ENCODE results near the gene MRPS7.

The MRPS7 gene

DNA sequence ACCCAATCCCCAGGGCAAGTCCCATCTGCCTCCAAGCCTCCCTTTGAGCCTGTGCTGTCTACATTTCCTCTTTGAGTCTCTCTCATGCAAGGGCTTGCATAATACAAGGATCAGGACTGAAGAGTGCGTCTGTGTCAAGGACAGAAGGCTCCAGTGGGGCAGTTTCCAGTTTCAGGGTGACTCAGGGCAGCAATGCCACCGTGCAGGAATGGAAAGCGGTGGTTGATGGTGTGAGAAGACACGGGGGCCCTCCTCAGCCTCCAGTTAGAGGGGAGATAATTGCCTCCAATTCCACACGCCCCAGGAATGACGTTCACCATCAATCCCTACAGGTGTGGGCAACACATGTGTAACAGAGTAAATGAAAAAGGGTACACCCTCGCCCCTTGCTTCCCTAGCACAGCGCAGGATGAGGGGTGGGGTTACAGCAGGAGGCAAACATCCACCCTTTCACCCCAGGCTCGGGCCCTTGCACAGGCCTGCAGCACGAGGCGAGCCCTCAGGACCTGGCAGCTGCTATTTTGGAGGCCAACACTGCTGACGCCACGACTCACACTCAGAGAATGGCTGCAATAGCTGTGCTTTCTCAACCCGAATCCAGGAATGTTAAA lies 52.4 kb downstream of the MRPS7 start:
- no peaks in the 10 kb centered on the region for H3K9me3 ChIP-seq (ENCODE audit: insufficient read depth, low read length)
- no peak for TF ChIP-seq EZH2phosphoT487 (conservative IDR thresholded peaks at IDR 0.05; ENCODE audit: low read length)
- TF ChIP-seq, protein P1, sequence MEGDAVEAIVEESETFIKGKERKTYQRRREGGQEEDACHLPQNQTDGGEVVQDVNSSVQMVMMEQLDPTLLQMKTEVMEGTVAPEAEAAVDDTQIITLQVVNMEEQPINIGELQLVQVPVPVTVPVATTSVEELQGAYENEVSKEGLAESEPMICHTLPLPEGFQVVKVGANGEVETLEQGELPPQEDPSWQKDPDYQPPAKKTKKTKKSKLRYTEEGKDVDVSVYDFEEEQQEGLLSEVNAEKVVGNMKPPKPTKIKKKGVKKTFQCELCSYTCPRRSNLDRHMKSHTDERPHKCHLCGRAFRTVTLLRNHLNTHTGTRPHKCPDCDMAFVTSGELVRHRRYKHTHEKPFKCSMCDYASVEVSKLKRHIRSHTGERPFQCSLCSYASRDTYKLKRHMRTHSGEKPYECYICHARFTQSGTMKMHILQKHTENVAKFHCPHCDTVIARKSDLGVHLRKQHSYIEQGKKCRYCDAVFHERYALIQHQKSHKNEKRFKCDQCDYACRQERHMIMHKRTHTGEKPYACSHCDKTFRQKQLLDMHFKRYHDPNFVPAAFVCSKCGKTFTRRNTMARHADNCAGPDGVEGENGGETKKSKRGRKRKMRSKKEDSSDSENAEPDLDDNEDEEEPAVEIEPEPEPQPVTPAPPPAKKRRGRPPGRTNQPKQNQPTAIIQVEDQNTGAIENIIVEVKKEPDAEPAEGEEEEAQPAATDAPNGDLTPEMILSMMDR (IDR thresholded peaks at IDR 0.05; ENCODE audit: insufficient read depth, low read length, poor library complexity, severe bottlenecking) = no peak
- peaks cover 5% of the 10 kb centered on the region; the same call in 1 of the 2 replicates for H3K79me2 ChIP-seq (ENCODE audit: insufficient read depth, low read length)
- no peak overlapping the region for H3K4me3 ChIP-seq (ENCODE audit: insufficient read depth, low read length, poor library complexity, severe bottlenecking)
- no peaks in the 10 kb centered on the region for H3K9me2 ChIP-seq (replicated peaks; ENCODE audit: insufficient read depth, low read length)
- H3K27me3 ChIP-seq (ENCODE audit: low read length) = no peaks in the 10 kb centered on the region
- H3F3A ChIP-seq (ENCODE audit: insufficient read depth) = 0 out of 2 replicates have a peak, but pooled peaks cover 13% of the 10 kb centered on the region
- no peak overlapping the region for H3K4me2 ChIP-seq (ENCODE audit: low read depth, low read length, poor library complexity, severe bottlenecking)
- H4K20me1 ChIP-seq (ENCODE audit: low read depth, low read length) = no peaks in the 10 kb centered on the region
- 0 out of 2 replicates have a peak overlapping the region, but pooled peaks have one; percentile 26 for H3K27ac ChIP-seq (ENCODE audit: low read depth, low read length)
- no peak overlapping the region for H3K9ac ChIP-seq (ENCODE audit: low read length)
- H3K36me3 ChIP-seq (ENCODE audit: low read length) = 0 out of 2 replicates have a peak, but pooled peaks cover 5% of the 10 kb centered on the region
- H2AFZ ChIP-seq (ENCODE audit: low read depth, low read length, severe bottlenecking) = no peak overlapping the region

DNA sequence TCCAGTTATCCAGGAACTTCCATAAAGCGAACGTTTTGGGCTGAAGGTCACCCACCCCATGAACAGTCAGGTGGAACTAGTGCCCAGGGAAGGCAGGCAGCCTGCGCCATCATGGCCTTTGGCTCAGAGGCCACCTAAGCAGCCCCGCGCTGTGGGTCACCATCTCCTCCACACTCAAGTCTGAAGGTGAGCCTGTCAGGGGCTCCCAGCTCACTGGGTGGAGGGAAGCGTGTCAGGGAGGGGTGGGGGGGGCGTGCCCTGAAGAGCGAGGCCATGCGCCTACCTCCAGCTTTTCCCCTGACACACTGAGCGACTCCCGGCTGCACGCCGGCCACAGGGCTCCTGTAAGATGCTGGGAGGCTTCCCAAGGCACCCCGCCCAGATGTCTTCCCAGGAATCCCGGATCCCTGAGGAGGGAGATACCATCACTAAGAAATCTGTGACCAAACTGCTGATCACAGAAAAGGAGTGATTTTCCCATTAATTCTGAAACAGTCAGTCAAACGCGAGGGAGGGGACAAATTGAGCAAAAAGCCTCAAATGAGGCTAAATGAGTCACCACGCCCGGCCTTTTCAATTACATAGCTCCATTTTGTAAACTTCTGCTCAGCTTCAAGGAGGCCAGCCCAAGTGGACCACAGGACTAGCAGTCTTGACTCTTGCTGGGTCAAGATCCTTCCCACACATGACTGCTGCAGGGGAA lies 54.0 kb downstream of the MRPS7 start:
- Histone ChIP-seq H4K20me1 (ENCODE audit: low read depth, low read length) (no peaks in the 10 kb centered on the region), H3K36me3 (ENCODE audit: low read length) (0 out of 2 replicates have a peak, but pooled peaks cover 10% of the 10 kb centered on the region), H2AFZ (ENCODE audit: low read depth, low read length, severe bottlenecking) (no peak overlapping the region), H3K9me3 (ENCODE audit: insufficient read depth, low read length) (no peaks in the 10 kb centered on the region), H3K79me2 (ENCODE audit: insufficient read depth, low read length) (peaks cover 11% of the 10 kb centered on the region; the same call in 1 of the 2 replicates), H3K9ac (ENCODE audit: low read length) (no peak overlapping the region), H3K4me2 (ENCODE audit: low read depth, low read length, poor library complexity, severe bottlenecking) (no peak overlapping the region), H3F3A (ENCODE audit: insufficient read depth) (peaks cover 22% of the 10 kb centered on the region; the same call in 1 of the 2 replicates), H3K27me3 (ENCODE audit: low read length) (no peaks in the 10 kb centered on the region), H3K4me3 (ENCODE audit: insufficient read depth, low read length, poor library complexity, severe bottlenecking) (no peak overlapping the region), H3K27ac (ENCODE audit: low read depth, low read length) (no peak overlapping the region; the same call in 1 of the 2 replicates), H3K9me2 (replicated peaks; ENCODE audit: insufficient read depth, low read length) (no peaks in the 10 kb centered on the region)
- TF ChIP-seq, protein P1 (IDR thresholded peaks at IDR 0.05; ENCODE audit: insufficient read depth, low read length, poor library complexity, severe bottlenecking) = no peak
- no peak for TF ChIP-seq EZH2phosphoT487 (conservative IDR thresholded peaks at IDR 0.05; ENCODE audit: low read length)

All from SU-DHL-6 (cell line).